ENCODE data around the gene ADCY7.
"Not testable (repeated sequence)": the region's sequence is repeated elsewhere in the genome, so short reads cannot be mapped to it uniquely, and the experiment has no call there.

DNA sequence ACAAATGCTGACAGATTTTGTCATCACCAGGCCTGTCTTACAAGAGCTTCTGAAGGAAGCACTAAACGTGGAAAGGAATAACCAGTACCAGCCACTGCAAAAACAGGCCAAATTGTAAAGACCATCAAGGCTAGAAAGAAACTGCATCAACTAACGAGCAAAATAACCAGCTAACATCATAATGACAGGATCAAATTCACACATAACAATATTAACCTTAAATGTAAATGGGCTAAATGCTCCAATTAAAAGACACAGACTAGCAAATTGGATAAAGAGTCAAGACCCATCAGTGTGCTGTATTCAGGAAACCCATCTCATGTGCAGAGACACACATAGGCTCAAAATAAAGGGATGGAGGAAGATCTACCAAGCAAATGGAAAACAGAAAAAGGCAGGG, 78.9 kb downstream of the ADCY7 start:
- not testable (repeated sequence) for TF ChIP-seq EZH2 (IDR thresholded peaks at IDR 0.05; ENCODE audit: low read depth)
- TF ChIP-seq, protein P1, sequence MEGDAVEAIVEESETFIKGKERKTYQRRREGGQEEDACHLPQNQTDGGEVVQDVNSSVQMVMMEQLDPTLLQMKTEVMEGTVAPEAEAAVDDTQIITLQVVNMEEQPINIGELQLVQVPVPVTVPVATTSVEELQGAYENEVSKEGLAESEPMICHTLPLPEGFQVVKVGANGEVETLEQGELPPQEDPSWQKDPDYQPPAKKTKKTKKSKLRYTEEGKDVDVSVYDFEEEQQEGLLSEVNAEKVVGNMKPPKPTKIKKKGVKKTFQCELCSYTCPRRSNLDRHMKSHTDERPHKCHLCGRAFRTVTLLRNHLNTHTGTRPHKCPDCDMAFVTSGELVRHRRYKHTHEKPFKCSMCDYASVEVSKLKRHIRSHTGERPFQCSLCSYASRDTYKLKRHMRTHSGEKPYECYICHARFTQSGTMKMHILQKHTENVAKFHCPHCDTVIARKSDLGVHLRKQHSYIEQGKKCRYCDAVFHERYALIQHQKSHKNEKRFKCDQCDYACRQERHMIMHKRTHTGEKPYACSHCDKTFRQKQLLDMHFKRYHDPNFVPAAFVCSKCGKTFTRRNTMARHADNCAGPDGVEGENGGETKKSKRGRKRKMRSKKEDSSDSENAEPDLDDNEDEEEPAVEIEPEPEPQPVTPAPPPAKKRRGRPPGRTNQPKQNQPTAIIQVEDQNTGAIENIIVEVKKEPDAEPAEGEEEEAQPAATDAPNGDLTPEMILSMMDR (conservative IDR thresholded peaks at IDR 0.05): not testable (repeated sequence)
